Measurements from ENCODE around the gene TTLL1.

- no peak for TF ChIP-seq CTCF (conservative IDR thresholded peaks at IDR 0.05; ENCODE audit: low read depth in 2 of 2)
- TF ChIP-seq EZH2 (IDR thresholded peaks at IDR 0.05; ENCODE audit: low read depth, unreplicated experiment), result no peak
- TF ChIP-seq EZH2phosphoT487 (IDR thresholded peaks at IDR 0.05; ENCODE audit: unreplicated experiment), result no peak
Observed at GRCh38 chr22:43079742-43080141, 9.4 kb downstream of the TTLL1 start.

Measured in GM23338 (cell line).